Suppressor macrophage treated with lipopolysaccharide for 1 hour (primary cell): ENCODE results near the gene HRNR.
"Not testable (repeated sequence)": the region's sequence is repeated elsewhere in the genome, so short reads cannot be mapped to it uniquely, and the experiment has no call there.

Source experiments
- DNase-seq, 3 donors: peaks; one replicate each; pipeline ENCODE4 v3.0.0-alpha.2; 2020 to 2022

The HRNR gene

GRCh38 chr1:152224093-152224492 lies at the start of gene HRNR:
Gene HRNR, minus strand, starts transcription at chr1:152224193. Its CDS starts 940 bp downstream, at chr1:152223253.
- no peak for DNase-seq

- not testable (repeated sequence) for DNase-seq
These were observed 32.4 kb upstream of the HRNR start for GRCh38 chr1:152256394-152256793.

- no peak for DNase-seq
These were observed 28.2 kb upstream of the HRNR start for GRCh38 chr1:152252157-152252556.

GRCh38 chr1:152251391-152251790 lies 27.4 kb upstream of the HRNR start:
- DNase-seq, result no peak

GRCh38 chr1:152247316-152247715 lies 23.3 kb upstream of the HRNR start:
- no peak for DNase-seq

- DNase-seq, result no peak
These were observed 20.7 kb upstream of the HRNR start for GRCh38 chr1:152244576-152245273.

GRCh38 chr1:152237093-152237492 lies 13.1 kb upstream of the HRNR start:
- DNase-seq, result no peak

- no peak for DNase-seq
These were observed 4.8 kb upstream of the HRNR start for GRCh38 chr1:152228831-152229230.

GRCh38 chr1:152227310-152227928 lies 3.4 kb upstream of the HRNR start:
- peak in 1 of 3 donors; percentile 6 for DNase-seq

- DNase-seq, result no peak
These were observed 1.7 kb upstream of the HRNR start for GRCh38 chr1:152225678-152226077.

- no peak for DNase-seq
These were observed 3.5 kb downstream of the HRNR start for GRCh38 chr1:152220166-152221163.

- DNase-seq, result not testable (repeated sequence)
These were observed 4.6 kb downstream of the HRNR start for GRCh38 chr1:152219438-152219837.

GRCh38 chr1:152218762-152219436 lies 5.1 kb downstream of the HRNR start:
- no peak for DNase-seq

GRCh38 chr1:152215604-152216003 lies 8.4 kb downstream of the HRNR start:
- not testable (repeated sequence) for DNase-seq

- not testable (repeated sequence) for DNase-seq
These were observed 9.1 kb downstream of the HRNR start for GRCh38 chr1:152214911-152215310.

GRCh38 chr1:152198982-152199381 lies 25.0 kb downstream of the HRNR start:
- DNase-seq, result peak in 1 of 3 donors; percentile 16

GRCh38 chr1:152197361-152197941 lies 26.5 kb downstream of the HRNR start:
- no peak for DNase-seq

- no peak for DNase-seq
These were observed 32.3 kb downstream of the HRNR start for GRCh38 chr1:152191711-152192110.

GRCh38 chr1:152191260-152191659 lies 32.7 kb downstream of the HRNR start:
- DNase-seq, result no peak

GRCh38 chr1:152190589-152190988 lies 33.4 kb downstream of the HRNR start:
- peak in 2 of 3 donors; percentile 42 to 52 for DNase-seq

- DNase-seq, result peak; percentile 74 to 84 (median 79)
These were observed 34.1 kb downstream of the HRNR start for GRCh38 chr1:152189657-152190442.
